ENCODE results near the gene DOCK2.

DNA sequence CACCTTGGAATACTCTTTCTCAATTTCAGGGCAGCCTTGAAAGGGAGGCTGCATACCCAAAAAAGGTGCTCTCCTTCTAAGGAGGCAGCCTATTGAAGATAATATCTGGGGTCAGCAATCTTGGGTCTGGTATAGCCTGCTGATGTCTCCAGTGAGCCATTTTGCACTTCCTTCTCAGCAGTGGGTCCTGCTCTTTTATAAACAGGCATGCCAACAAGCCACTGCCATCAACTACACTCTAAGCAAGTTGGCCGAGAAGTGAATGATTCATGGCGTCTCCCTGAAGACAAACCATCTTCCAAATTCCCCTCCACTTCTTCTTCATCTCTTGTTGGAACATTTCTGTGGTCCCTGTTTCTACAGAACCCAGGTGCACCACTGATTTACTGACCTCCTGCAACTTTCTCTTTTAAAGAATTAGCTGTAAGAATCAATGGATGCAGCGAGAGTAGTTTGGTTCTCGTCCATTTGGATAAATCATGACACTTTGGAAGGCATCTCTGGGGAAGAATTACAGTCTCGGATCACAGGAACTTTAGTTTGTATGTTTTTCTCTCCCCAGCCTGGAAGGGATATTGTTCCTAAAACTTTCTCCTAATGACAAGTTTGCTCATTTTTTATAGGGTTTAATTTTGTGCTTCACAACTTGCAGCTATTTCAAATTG lies 234.9 kb downstream of the DOCK2 start:
- TF ChIP-seq, protein P1, sequence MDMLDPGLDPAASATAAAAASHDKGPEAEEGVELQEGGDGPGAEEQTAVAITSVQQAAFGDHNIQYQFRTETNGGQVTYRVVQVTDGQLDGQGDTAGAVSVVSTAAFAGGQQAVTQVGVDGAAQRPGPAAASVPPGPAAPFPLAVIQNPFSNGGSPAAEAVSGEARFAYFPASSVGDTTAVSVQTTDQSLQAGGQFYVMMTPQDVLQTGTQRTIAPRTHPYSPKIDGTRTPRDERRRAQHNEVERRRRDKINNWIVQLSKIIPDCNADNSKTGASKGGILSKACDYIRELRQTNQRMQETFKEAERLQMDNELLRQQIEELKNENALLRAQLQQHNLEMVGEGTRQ (IDR thresholded peaks at IDR 0.05) = no peak
- no peak for TF ChIP-seq EHF (CRISPR knock-in tag; IDR thresholded peaks at IDR 0.05)
- TF ChIP-seq, protein P2, sequence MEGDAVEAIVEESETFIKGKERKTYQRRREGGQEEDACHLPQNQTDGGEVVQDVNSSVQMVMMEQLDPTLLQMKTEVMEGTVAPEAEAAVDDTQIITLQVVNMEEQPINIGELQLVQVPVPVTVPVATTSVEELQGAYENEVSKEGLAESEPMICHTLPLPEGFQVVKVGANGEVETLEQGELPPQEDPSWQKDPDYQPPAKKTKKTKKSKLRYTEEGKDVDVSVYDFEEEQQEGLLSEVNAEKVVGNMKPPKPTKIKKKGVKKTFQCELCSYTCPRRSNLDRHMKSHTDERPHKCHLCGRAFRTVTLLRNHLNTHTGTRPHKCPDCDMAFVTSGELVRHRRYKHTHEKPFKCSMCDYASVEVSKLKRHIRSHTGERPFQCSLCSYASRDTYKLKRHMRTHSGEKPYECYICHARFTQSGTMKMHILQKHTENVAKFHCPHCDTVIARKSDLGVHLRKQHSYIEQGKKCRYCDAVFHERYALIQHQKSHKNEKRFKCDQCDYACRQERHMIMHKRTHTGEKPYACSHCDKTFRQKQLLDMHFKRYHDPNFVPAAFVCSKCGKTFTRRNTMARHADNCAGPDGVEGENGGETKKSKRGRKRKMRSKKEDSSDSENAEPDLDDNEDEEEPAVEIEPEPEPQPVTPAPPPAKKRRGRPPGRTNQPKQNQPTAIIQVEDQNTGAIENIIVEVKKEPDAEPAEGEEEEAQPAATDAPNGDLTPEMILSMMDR (IDR thresholded peaks at IDR 0.05) = no peak
- no peak for TF ChIP-seq CHD2 (IDR thresholded peaks at IDR 0.05; ENCODE audit: low read length, partially characterized antibody)
- TF ChIP-seq POLR2A (IDR thresholded peaks at IDR 0.05; ENCODE audit: low read length) = no peak
- no peak for TF ChIP-seq TFCP2L1 (CRISPR knock-in tag; IDR thresholded peaks at IDR 0.05)
- no peak for TF ChIP-seq GATA3 (IDR thresholded peaks at IDR 0.05; ENCODE audit: borderline replicate concordance)
- no peak for TF ChIP-seq KDM1A (IDR thresholded peaks at IDR 0.05; ENCODE audit: low read depth)
- TF ChIP-seq, protein P3, sequence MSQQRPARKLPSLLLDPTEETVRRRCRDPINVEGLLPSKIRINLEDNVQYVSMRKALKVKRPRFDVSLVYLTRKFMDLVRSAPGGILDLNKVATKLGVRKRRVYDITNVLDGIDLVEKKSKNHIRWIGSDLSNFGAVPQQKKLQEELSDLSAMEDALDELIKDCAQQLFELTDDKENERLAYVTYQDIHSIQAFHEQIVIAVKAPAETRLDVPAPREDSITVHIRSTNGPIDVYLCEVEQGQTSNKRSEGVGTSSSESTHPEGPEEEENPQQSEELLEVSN (IDR thresholded peaks at IDR 0.05; ENCODE audit: borderline replicate concordance, low read depth) = no peak
- TF ChIP-seq EP300 (IDR thresholded peaks at IDR 0.05) = no peak
- TF ChIP-seq HDAC2 (IDR thresholded peaks at IDR 0.05) = no peak
- no peak for TF ChIP-seq FOSB (CRISPR knock-in tag; IDR thresholded peaks at IDR 0.05)
- TF ChIP-seq JUNB (IDR thresholded peaks at IDR 0.05) = no peak

Data from A549 (cell line).